HAP-1 (cell line): Measurements from ENCODE around the gene RAI14.
"Not testable (repeated sequence)": the region's sequence is repeated elsewhere in the genome, so short reads cannot be mapped to it uniquely, and the experiment has no call there.

Experiments used
- DNase-seq, 2 experiments: peaks; one replicate each; pipeline ENCODE4 v3.0.0-alpha.2; 2016 to 2020; ENCODE audit warnings: low spot score in 2 of 2
- H3K27me3 ChIP-seq: fragments of 250-450 bp; sonication (Bioruptor Pico); 2 replicates; pipeline ENCODE4 v1.5.1; 2020; ENCODE audit warnings: low read depth, mild to moderate bottlenecking, moderate library complexity
- H3K36me3 ChIP-seq: fragments of 250-450 bp; sonication (Bioruptor Pico); replicated peaks from 2 replicates; pipeline ENCODE4 v1.5.1; 2020; ENCODE audit warnings: mild to moderate bottlenecking
- H3K4me1 ChIP-seq: fragments of 250-450 bp; sonication (Bioruptor Pico); 2 replicates; pipeline ENCODE4 v1.5.1; 2020; ENCODE audit warnings: mild to moderate bottlenecking
- H3K4me3 ChIP-seq: fragments of 250-450 bp; sonication (Bioruptor Pico); 2 replicates; pipeline ENCODE4 v1.5.1; 2020; ENCODE audit warnings: mild to moderate bottlenecking, moderate library complexity
- H3K9me3 ChIP-seq: fragments of 250-450 bp; sonication (Bioruptor Pico); 2 replicates; pipeline ENCODE4 v1.5.1; 2020; ENCODE audit warnings: mild to moderate bottlenecking, moderate library complexity
- in situ Hi-C: fragments of 300-500 bp; cut with MboI; formaldehyde crosslinking; loops from 3 replicates; pipeline ENCODE4 v1.14.3; 2020; ENCODE audit warnings: low sequenced_read_pairs, inconsistent platforms, mixed read lengths

RAI14 gene

DNA sequence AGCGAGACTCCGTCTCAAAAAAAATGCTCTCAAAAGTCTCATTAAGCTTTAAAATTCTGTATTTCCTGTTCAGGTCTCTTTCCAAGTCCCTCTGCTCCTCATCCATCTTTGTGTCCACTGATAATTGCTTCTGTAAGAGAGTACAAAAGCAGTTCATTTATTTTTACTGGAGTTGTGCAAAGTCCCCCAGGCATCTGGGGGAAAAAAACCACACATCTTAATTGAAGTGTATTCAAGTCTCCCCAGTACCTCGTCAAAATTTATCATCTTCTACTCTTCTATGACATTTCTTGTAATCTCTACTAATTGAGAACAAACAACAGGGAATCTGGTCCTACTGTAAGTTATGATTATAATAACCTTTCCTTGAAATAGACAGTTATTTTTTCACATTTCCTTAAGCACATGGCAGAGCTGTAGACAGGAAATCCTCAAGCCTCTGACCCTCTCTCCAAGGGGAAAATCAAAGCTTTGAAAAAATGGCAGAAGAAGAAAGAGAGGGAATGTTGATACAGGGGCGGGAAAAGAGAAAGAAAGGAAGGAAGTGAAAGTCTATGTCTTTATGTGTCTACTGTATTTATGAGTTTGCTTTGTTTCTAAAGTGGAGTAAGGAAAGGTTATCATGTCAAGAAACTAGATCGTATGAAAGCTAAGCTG is 51.5 kb downstream of the RAI14 start:
- Histone ChIP-seq H3K4me3 (no peak overlapping the region), H3K36me3 (no peaks in the 10 kb centered on the region), H3K4me1 (peaks cover 10% of the 10 kb centered on the region), H3K9me3 (no peaks in the 10 kb centered on the region), H3K27me3 (no peaks in the 10 kb centered on the region)
- DNase-seq: no peak
- in situ Hi-C loops: no loop called here

- Histone ChIP-seq H3K9me3 (no peaks in the 10 kb centered on the region), H3K4me1 (peaks cover 6% of the 10 kb centered on the region), H3K36me3 (no peaks in the 10 kb centered on the region), H3K4me3 (no peak overlapping the region), H3K27me3 (no peaks in the 10 kb centered on the region)
- no peak for DNase-seq
- in situ Hi-C loops: no loop called here
Observed at GRCh38 chr5:34708777-34709176, 52.6 kb downstream of the RAI14 start.

GRCh38 chr5:34709861-34710673 is 53.9 kb downstream of the RAI14 start:
- Histone ChIP-seq H3K4me1 (no peaks in the 10 kb centered on the region), H3K4me3 (no peak overlapping the region), H3K27me3 (no peaks in the 10 kb centered on the region), H3K36me3 (no peaks in the 10 kb centered on the region; the same call in 1 of the 2 replicates), H3K9me3 (no peaks in the 10 kb centered on the region)
- in situ Hi-C loops: no loop called here
- DNase-seq: no peak

- Histone ChIP-seq H3K27me3 (no peaks in the 10 kb centered on the region), H3K9me3 (no peaks in the 10 kb centered on the region), H3K4me1 (no peaks in the 10 kb centered on the region), H3K36me3 (peaks cover 3% of the 10 kb centered on the region; the same call in 1 of the 2 replicates), H3K4me3 (no peak overlapping the region)
- in situ Hi-C loops: no loop called here
- DNase-seq: no peak
Observed at GRCh38 chr5:34712565-34712964, 56.4 kb downstream of the RAI14 start.

DNA sequence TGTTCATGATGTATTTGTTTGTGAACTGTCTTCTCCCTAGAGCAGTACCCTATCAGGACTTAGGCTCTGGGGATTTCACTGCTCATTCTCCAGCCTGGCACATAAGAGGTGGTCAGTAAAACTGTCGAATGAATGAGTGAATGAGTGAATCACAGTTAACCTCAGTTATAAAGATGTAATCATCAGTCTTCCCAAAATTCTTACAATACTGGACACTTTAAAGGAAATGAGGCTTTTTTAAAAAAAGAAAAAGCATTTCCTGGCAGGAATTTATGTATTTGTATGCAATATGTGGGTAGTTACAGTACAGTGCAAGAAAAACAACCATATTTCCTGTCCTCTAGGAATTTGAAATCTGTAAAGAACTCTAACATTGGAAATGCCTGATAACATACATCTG is 59.6 kb downstream of the RAI14 start:
- DNase-seq: no peak
- Histone ChIP-seq H3K4me3 (no peak overlapping the region), H3K27me3 (no peaks in the 10 kb centered on the region), H3K9me3 (no peaks in the 10 kb centered on the region), H3K36me3 (peaks cover 3% of the 10 kb centered on the region; the same call in 1 of the 2 replicates), H3K4me1 (no peaks in the 10 kb centered on the region)
- in situ Hi-C loops: no loop called here

DNA sequence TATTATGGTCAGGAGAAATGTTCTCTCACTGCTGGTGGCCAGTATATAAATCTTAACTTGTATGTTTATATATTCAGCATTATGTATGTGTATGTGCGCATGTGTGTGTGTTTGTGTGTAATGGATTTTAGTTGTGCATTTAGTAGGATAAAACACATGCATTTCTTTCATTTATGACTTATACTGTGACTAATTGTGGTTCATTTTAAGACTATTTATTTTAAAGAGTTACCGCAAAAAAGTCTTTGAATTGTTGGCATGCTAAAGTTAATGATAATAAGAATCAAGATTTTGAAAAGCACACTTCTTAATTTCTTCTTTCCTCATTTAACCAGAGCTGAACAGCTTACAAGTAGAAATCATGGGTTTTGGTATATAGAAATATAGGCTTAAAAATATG is 60.9 kb downstream of the RAI14 start:
- Histone ChIP-seq H3K4me1 (no peaks in the 10 kb centered on the region), H3K27me3 (no peaks in the 10 kb centered on the region), H3K4me3 (no peak overlapping the region), H3K36me3 (peaks cover 3% of the 10 kb centered on the region; the same call in 1 of the 2 replicates), H3K9me3 (no peaks in the 10 kb centered on the region)
- no peak for DNase-seq
- in situ Hi-C loops: no loop called here

- no peaks in the 10 kb centered on the region for H3K4me1 ChIP-seq
- no peak for DNase-seq
- H3K4me3 ChIP-seq: no peak overlapping the region
- H3K9me3 ChIP-seq: no peaks in the 10 kb centered on the region
- peaks cover 3% of the 10 kb centered on the region; the same call in 1 of the 2 replicates for H3K36me3 ChIP-seq
- in situ Hi-C loops: no loop called here
- no peaks in the 10 kb centered on the region for H3K27me3 ChIP-seq
Observed at GRCh38 chr5:34717426-34718327, 61.5 kb downstream of the RAI14 start.

DNA sequence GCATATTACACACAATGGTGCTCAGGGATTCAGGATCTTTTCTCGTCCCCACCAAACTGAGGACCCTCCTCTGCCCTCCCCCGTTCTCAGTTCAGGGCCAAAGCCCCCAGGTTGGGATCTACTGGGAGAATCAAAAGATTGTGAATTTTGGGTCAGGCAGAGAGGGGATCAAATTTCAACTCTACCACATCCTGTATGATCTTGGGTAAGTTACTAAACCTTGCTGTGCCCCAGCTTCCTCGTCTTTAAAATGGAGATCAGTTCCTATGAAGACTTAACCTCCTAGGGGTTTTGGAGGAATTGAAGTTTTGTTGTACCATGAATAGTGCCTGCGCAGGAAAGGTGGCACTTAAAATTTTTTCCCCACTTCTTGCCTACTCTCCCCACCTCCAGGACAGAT is 62.4 kb downstream of the RAI14 start:
- Histone ChIP-seq H3K4me1 (no peaks in the 10 kb centered on the region), H3K27me3 (no peaks in the 10 kb centered on the region), H3K9me3 (no peaks in the 10 kb centered on the region), H3K4me3 (no peak overlapping the region), H3K36me3 (peaks cover 3% of the 10 kb centered on the region; the same call in 1 of the 2 replicates)
- in situ Hi-C loops: no loop called here
- no peak for DNase-seq

- peaks cover 3% of the 10 kb centered on the region; the same call in 1 of the 2 replicates for H3K36me3 ChIP-seq
- H3K9me3 ChIP-seq: no peaks in the 10 kb centered on the region
- no peaks in the 10 kb centered on the region for H3K4me1 ChIP-seq
- in situ Hi-C loops: no loop called here
- DNase-seq: no peak
- H3K4me3 ChIP-seq: no peak overlapping the region
- no peaks in the 10 kb centered on the region for H3K27me3 ChIP-seq
Observed at GRCh38 chr5:34719029-34719428, 62.9 kb downstream of the RAI14 start.

DNA sequence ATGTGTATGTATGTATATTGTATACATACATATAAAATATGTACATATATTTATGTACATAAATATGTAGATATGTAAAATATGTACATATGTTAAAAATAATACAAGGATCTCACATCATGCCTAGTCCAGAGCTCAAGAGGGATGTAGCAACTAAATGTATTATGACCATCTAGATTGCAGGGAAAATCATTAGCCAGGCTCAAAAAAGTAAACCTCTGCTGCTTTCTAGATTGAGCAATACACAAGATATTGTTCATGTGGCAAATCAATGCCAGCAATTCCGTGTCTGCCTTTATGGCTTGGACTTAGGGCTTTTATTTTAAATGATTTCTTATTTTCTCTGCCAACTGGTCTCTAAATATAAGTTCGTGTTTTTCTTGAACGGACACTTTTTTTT is 65.2 kb downstream of the RAI14 start:
- in situ Hi-C loops: no loop called here
- no peaks in the 10 kb centered on the region for H3K9me3 ChIP-seq
- H3K36me3 ChIP-seq: no peaks in the 10 kb centered on the region; the same call in 1 of the 2 replicates
- no peak overlapping the region for H3K4me3 ChIP-seq
- H3K27me3 ChIP-seq: no peaks in the 10 kb centered on the region
- H3K4me1 ChIP-seq: no peaks in the 10 kb centered on the region
- DNase-seq: no peak

GRCh38 chr5:34722183-34722582 is 66.1 kb downstream of the RAI14 start:
- H3K27me3 ChIP-seq: no peaks in the 10 kb centered on the region
- peaks cover 3% of the 10 kb centered on the region; the same call in 1 of the 2 replicates for H3K9me3 ChIP-seq
- in situ Hi-C loops: no loop called here
- no peak for DNase-seq
- no peaks in the 10 kb centered on the region; the same call in 1 of the 2 replicates for H3K36me3 ChIP-seq
- no peaks in the 10 kb centered on the region for H3K4me1 ChIP-seq
- H3K4me3 ChIP-seq: no peak overlapping the region

DNA sequence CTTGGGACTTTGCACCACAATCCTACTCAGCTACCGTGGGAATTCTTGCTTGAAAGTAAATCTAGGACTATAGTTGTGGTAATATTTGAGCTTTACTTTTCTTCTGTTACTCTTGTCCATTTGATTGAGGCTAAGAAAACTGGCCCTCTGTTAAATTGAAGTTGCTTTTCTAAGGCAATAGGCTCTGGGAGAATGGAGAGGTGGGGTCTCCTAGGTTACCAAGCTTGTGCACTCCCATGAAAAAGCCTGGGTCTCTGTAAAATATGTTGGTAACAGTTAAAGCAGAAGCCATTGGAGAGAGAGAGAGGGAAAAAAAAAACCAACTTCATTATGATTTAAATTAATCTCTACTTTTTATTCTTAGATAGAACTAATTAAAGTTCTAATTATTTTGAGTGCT is 68.6 kb downstream of the RAI14 start:
- no peak for DNase-seq
- Histone ChIP-seq H3K9me3 (peaks cover 3% of the 10 kb centered on the region; the same call in 1 of the 2 replicates), H3K4me1 (no peaks in the 10 kb centered on the region), H3K27me3 (no peaks in the 10 kb centered on the region), H3K36me3 (no peaks in the 10 kb centered on the region; the same call in 1 of the 2 replicates), H3K4me3 (no peak overlapping the region)
- in situ Hi-C loops: no loop called here

DNA sequence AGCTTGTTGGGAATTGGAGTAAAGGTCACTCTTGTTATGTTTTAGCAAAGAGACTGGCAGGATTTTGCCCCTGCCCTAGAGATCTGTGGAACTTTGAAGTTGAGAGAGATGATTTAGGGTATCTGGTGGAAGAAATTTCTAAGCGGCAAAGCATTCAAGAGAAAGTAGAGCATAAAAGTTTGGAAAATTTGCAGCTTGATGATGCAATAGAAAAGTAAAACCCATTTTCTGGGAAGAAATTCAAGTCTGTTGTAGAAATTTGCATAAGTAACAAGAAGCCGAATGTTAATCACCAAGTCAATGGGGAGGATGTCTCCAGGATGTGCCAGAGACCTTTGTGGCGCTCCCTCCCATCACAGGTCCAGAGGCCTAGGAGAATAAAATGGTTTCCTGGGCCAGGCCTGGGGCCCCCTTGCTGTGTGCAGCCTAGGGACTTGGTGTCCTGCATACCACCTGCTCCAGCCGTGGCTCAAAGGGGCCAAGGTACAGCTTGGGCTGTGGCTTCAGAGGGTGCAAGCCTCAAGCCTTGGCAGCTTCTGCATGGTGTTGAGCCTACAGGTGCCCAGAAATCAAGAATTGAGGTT is 71.1 kb downstream of the RAI14 start:
- DNase-seq, H3K36me3 ChIP-seq, H3K27me3 ChIP-seq, H3K9me3 ChIP-seq, H3K4me3 ChIP-seq, H3K4me1 ChIP-seq, in situ Hi-C loops: not testable (repeated sequence)
